Superior temporal gyrus (tissue), 1 donor: ENCODE results near the gene NGFR.

Experiments
- DNase-seq: peaks from one replicate; pipeline ENCODE4 v3.0.0-alpha.2; 2016; ENCODE audit errors: extremely low spot score

The NGFR gene

GRCh38 chr17:49469831-49470810, 25.0 kb upstream of the NGFR start:
- DNase-seq, result no peak

- DNase-seq, result peak; percentile 82
These were observed 23.9 kb upstream of the NGFR start for GRCh38 chr17:49471089-49471683.

- no peak for DNase-seq
These were observed 23.3 kb upstream of the NGFR start for GRCh38 chr17:49471769-49472168.

GRCh38 chr17:49472527-49472926, 22.6 kb upstream of the NGFR start:
- no peak for DNase-seq

GRCh38 chr17:49473900-49474751, 21.0 kb upstream of the NGFR start:
- DNase-seq, result no peak

GRCh38 chr17:49477709-49478108, 17.4 kb upstream of the NGFR start:
- DNase-seq, result no peak

- DNase-seq, result no peak
These were observed 14.1 kb upstream of the NGFR start for GRCh38 chr17:49480836-49481615.

GRCh38 chr17:49482144-49482817, 12.8 kb upstream of the NGFR start:
- DNase-seq, result peak; percentile 23

GRCh38 chr17:49483599-49484509, 11.2 kb upstream of the NGFR start:
- no peak for DNase-seq

- DNase-seq, result no peak
These were observed 10.5 kb upstream of the NGFR start for GRCh38 chr17:49484588-49484987.

GRCh38 chr17:49486012-49486641, 9.0 kb upstream of the NGFR start:
- DNase-seq, result no peak

- no peak for DNase-seq
These were observed 7.9 kb upstream of the NGFR start for GRCh38 chr17:49487183-49487582.

- no peak for DNase-seq
These were observed 6.5 kb upstream of the NGFR start for GRCh38 chr17:49488612-49489011.

GRCh38 chr17:49489348-49489747, 5.7 kb upstream of the NGFR start:
- DNase-seq, result no peak

GRCh38 chr17:49490276-49490675, 4.8 kb upstream of the NGFR start:
- no peak for DNase-seq

GRCh38 chr17:49491192-49491769, 3.8 kb upstream of the NGFR start:
- DNase-seq, result no peak

- DNase-seq, result no peak
These were observed 601 bp upstream of the NGFR start for GRCh38 chr17:49494399-49494985.

GRCh38 chr17:49495842-49496182, 719 bp downstream of the NGFR start:
- no peak for DNase-seq
